ENCODE measurements around the gene DENND1B. TPM values are rescaled to one million over a fixed set of nuclear protein-coding genes. Genes with fewer than 3 reads are reported as not detected.
A peak's percentile ranks its signal among the peaks of the same experiment; 100 is the strongest.

The DENND1B gene, protein sequence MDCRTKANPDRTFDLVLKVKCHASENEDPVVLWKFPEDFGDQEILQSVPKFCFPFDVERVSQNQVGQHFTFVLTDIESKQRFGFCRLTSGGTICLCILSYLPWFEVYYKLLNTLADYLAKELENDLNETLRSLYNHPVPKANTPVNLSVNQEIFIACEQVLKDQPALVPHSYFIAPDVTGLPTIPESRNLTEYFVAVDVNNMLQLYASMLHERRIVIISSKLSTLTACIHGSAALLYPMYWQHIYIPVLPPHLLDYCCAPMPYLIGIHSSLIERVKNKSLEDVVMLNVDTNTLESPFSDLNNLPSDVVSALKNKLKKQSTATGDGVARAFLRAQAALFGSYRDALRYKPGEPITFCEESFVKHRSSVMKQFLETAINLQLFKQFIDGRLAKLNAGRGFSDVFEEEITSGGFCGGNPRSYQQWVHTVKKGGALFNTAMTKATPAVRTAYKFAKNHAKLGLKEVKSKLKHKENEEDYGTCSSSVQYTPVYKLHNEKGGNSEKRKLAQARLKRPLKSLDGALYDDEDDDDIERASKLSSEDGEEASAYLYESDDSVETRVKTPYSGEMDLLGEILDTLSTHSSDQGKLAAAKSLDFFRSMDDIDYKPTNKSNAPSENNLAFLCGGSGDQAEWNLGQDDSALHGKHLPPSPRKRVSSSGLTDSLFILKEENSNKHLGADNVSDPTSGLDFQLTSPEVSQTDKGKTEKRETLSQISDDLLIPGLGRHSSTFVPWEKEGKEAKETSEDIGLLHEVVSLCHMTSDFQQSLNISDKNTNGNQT
- total RNA-seq, result 10 to 100 TPM; 25.5 to 25.9 TPM

DNA sequence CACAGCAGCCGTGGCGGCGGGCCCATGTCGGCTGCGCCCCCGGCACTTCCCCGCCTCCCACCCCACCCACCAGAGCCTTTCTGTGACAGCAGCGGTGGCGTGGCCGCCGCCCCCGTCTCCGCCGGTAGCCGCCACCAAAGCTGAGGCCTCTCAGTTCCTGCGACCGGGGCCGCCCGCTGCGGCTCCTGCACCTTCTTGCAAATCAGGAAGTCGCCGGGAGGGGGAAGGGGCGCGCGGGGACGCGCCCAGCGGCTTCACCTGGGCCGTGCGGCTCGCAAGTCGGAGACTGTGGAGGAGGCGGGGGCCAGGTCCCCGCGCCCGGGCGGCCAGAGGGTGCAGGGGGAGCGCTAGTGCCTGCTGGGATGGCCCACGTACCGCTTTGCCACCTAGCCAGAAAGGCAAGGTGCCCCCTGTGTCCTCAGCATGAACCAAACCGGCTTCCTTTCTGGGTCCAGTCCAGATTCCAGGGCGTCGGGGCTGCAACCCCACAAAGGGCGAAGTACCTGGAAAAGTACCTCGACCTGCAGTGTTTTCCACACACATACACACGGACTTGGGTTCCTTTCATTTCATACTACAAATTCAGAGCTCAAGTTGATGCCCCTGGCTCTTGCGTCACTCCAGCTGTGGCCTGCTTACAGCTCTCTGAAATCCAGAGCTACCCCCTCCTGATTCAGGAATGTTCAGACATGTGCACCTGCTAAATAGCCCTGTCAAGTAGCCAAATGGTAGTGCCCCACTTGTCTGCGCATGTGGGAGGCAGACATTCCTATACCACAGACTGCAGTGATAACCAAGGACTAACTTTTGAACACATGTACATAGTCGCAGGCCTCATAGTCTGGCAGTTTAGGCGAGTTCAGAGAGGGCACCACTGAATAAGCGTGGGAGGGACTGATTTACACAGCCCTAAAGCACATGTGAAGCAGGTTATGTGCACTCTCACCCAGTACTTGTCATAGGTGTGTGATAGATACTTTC is at the start of gene DENND1B:
Gene DENND1B, minus strand, starts transcription at position 199 of the 981 bp plus-strand sequence. CDS start 325 bp downstream, outside the sequence.
- Mint-ChIP-seq H3K4me3 (peak within 1 kb of the TSS; percentile 93), H3K36me3 (peaks cover 20% of the 10 kb centered on the region), H3K4me1 (peaks cover 53% of the 10 kb centered on the region), H3K27me3 (no peaks in the 10 kb centered on the region), H3K27ac (peak within 1 kb of the TSS; percentile 99), H3K9me3 (no peaks in the 10 kb centered on the region)
- DNase-seq (peak; percentile 88), ATAC-seq (ENCODE audit: low read depth) (peak; percentile 65)
- POLR2A ChIA-PET, result interaction anchor here (0.6 to 2.8 kb wide), 8 partner anchors 8 to 398 kb away, joined by 3 to 15 read pairs (median 4); partner anchors contain the start of gene NEK7

DNA sequence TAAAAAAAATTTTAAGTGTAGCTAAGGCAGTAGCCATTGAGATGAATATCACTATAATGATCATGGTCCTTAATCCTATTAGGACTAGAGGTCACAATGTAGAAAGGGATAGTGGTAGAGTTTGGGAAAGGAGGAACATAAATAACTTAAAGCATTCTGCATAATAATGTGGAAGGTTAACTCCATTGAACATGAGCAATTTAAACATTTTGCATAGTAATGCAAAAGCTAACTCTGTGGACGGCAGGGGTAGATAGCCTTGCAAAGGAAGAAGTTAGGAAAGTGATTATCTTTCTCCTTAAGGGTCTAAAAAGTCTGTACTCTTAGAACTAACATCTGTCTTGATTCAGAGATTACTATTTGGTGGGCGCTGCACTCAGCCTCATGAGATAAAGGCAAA is 39.0 kb upstream of the DENND1B start:
- Mint-ChIP-seq H3K27ac (no peak overlapping the region), H3K36me3 (peaks cover 1% of the 10 kb centered on the region), H3K4me1 (no peaks in the 10 kb centered on the region), H3K4me3 (no peak overlapping the region), H3K27me3 (no peaks in the 10 kb centered on the region), H3K9me3 (peaks cover 3% of the 10 kb centered on the region)
- POLR2A ChIA-PET, result no interaction called here
- no peak for ATAC-seq (ENCODE audit: low read depth)
- DNase-seq, result no peak

DNA sequence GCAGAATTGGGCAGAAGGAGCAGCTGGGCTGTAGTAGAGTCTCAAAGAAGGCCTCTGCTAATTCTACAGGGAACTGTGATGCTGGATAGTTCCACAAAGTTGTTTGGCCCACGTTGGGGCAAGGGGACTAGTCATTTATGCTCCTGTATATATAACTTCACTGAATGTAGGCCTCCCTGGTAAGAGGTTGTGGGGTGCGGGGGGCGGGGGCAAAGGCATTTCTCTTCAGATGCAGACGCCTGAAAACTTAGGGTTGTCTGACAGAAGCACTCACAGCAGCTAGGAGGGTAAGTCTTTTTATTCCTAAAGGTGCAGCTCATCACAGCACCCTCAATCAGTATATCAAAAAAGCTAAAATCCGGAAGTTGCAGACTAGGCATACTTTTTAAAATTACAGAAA is 38.5 kb upstream of the DENND1B start:
- Mint-ChIP-seq H3K27ac (no peak overlapping the region), H3K27me3 (no peaks in the 10 kb centered on the region), H3K9me3 (peaks cover 3% of the 10 kb centered on the region), H3K36me3 (peaks cover 1% of the 10 kb centered on the region), H3K4me3 (no peak overlapping the region), H3K4me1 (no peaks in the 10 kb centered on the region)
- ATAC-seq (ENCODE audit: low read depth) (no peak), DNase-seq (no peak)
- POLR2A ChIA-PET, result interaction anchor here (0.6 kb wide), 1 partner anchor 103 kb away, joined by 3 read pairs; no protein-coding TSS in a partner anchor

DNA sequence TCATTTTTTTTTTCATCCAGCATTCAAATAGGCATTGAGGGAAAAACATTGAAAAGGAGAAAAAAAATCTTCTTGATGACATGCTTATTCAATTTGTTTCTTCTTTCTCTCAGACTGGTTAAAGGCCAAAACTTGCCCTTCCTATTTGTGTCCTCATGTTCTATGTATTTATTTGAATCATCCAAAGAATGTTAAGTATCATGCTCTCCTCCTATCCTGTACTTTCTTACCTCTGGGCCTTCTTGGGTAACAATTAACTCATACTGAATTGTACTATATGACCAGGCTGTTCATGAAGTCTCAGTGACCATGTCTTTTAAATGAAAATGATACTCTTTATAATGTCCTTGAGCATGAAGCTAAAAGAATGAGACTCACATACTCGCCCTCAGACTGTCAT is 36.5 kb upstream of the DENND1B start:
- POLR2A ChIA-PET, result no interaction called here
- H3K4me1 Mint-ChIP-seq, result peaks cover 1% of the 10 kb centered on the region
- H3K9me3 Mint-ChIP-seq, result peaks cover 3% of the 10 kb centered on the region
- H3K27ac Mint-ChIP-seq, result no peak overlapping the region
- DNase-seq, result no peak
- no peaks in the 10 kb centered on the region for H3K27me3 Mint-ChIP-seq
- H3K36me3 Mint-ChIP-seq, result peaks cover 1% of the 10 kb centered on the region
- H3K4me3 Mint-ChIP-seq, result no peak overlapping the region
- ATAC-seq (ENCODE audit: low read depth), result no peak

DNA sequence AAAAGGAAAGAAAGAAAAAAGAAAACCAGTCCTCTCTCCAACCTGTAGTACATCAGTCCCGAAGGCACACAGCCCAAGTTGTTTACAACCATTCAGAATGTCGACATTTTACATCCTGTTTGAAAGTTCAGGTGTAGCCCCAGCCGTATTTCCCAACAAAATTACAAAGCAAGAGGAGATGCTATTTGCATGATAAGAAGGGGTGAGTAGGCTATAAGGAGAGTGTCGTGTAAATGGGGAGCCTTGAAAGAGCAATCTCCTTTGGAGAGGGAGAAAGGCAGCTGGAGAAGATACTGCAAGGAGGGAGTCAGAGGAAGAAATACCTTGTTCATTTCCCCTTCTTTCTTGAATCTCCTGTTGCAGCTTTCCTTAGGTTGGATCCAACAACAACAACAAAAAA is 35.5 kb upstream of the DENND1B start:
- Mint-ChIP-seq H3K9me3 (peaks cover 3% of the 10 kb centered on the region), H3K4me1 (peaks cover 5% of the 10 kb centered on the region), H3K4me3 (no peak overlapping the region), H3K27ac (no peak overlapping the region), H3K27me3 (no peaks in the 10 kb centered on the region), H3K36me3 (peaks cover 1% of the 10 kb centered on the region)
- DNase-seq (no peak), ATAC-seq (ENCODE audit: low read depth) (no peak)
- POLR2A ChIA-PET, result no interaction called here

DNA sequence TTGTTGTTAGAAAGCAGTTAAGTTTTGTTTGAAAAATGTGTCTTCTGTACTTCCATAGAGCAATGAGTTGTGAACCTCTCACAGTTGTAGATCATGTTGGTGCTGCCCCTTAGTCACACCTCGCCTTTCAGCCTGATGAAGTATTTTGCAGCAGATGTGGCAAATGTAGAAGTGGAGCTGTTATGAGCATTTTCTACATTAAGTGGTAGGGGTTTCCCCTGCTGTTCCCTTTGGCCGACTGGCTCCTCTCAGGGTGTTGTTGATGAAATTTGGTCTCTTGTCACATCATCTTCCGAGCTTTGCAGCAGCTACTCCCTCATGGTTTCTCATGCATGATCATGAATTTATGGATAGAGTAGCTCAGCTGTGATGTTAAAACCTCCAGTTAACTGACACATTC is 33.6 kb upstream of the DENND1B start:
- H3K4me3 Mint-ChIP-seq, result no peak overlapping the region
- peaks cover 1% of the 10 kb centered on the region for H3K36me3 Mint-ChIP-seq
- H3K27ac Mint-ChIP-seq, result no peak overlapping the region
- DNase-seq (no peak), ATAC-seq (ENCODE audit: low read depth) (no peak)
- peaks cover 3% of the 10 kb centered on the region for H3K9me3 Mint-ChIP-seq
- POLR2A ChIA-PET, result interaction anchor here (1.0 kb wide), 1 partner anchor 34 kb away, joined by 4 read pairs; the partner anchor contains the start of gene DENND1B
- peaks cover 7% of the 10 kb centered on the region for H3K4me1 Mint-ChIP-seq
- no peaks in the 10 kb centered on the region for H3K27me3 Mint-ChIP-seq

DNA sequence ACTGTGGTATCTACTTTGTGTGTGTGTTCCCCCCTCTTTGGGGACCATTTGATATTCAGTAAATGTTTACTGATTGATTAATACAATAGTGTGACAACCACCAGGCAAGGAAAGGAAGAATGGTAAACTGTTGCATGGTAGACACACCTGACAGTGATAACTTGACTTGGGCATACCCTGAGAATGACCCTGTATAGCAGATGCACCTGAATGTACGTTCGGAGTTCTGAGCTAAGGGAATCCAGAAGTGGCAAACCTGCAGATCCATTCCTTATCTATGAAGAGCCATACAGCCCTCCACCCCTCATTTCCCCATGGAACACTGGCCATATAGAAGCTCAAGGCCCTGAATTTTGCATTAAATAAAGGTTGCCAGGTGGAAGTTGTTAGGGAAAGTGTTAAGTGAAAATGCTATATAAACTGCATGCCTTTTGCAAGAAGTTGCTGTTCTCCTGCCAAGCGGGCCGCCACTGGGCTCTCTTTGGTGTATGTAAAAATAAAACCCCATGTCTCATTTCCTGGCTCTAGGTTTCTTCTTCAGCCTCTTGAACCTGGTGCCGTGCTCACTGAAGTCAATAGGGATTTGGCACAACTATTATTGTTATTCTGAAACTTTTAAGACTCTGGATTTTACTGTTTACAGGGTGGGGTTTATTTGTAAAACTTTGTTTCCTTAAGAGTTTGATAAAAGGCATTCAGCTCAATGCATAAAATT is 32.6 kb upstream of the DENND1B start:
- no peak for ATAC-seq (ENCODE audit: low read depth)
- no peak overlapping the region for H3K27ac Mint-ChIP-seq
- POLR2A ChIA-PET, result no interaction called here
- no peak overlapping the region for H3K4me3 Mint-ChIP-seq
- H3K36me3 Mint-ChIP-seq, result peaks cover 1% of the 10 kb centered on the region
- peaks cover under 1% of the 10 kb centered on the region for H3K9me3 Mint-ChIP-seq
- DNase-seq, result no peak
- peaks cover 7% of the 10 kb centered on the region for H3K4me1 Mint-ChIP-seq
- H3K27me3 Mint-ChIP-seq, result no peaks in the 10 kb centered on the region

DNA sequence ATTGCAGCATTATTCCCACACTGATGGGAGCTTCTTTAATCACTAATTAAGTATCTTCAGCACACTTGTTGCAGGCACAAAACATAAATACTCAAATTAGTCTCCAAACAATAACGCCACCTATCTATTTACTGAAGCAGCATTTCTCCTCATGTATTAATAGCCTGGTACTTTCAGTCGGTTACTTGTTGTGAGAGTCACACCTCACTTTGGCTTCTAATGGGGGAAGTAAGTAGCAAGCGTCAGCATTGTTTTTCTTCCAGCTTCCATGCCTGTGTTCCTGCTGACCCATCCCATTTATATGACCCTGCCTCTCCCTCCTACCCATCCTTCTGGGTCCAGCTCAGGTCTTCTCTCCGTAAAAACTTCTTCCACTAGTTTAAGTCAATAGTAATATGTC is 31.9 kb upstream of the DENND1B start:
- no peak overlapping the region for H3K4me3 Mint-ChIP-seq
- ATAC-seq (ENCODE audit: low read depth), result no peak
- POLR2A ChIA-PET, result no interaction called here

DNA sequence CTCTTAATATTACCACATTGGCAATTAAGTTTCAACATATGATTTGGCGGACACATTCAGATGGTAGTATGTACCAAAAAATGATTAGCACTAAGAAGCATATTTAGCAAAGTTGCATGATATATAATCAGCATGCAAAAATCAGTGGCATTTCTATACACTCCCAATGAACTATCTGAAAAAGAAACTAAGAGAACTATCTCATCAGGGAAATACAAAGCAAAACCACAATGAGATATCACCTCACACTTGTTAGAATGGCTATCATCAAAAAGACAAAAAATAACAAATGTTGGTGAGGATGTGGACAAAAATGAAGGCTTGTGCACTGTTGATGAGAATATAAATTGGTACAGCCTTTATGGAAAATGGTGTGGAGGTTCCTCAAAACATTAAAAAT is 31.4 kb upstream of the DENND1B start:
- Mint-ChIP-seq H3K36me3 (peaks cover 3% of the 10 kb centered on the region), H3K4me1 (peaks cover 7% of the 10 kb centered on the region), H3K9me3 (peaks cover 3% of the 10 kb centered on the region), H3K27me3 (no peaks in the 10 kb centered on the region), H3K27ac (no peak overlapping the region), H3K4me3 (no peak overlapping the region)
- POLR2A ChIA-PET, result no interaction called here
- DNase-seq (no peak), ATAC-seq (ENCODE audit: low read depth) (no peak)

More for the DNA sequence above, 31.9 kb upstream of the DENND1B start:
- H3K4me1 Mint-ChIP-seq, result peaks cover 7% of the 10 kb centered on the region
- no peaks in the 10 kb centered on the region for H3K9me3 Mint-ChIP-seq
- no peak for DNase-seq
- H3K36me3 Mint-ChIP-seq, result peaks cover 1% of the 10 kb centered on the region
- no peaks in the 10 kb centered on the region for H3K27me3 Mint-ChIP-seq
- no peak overlapping the region for H3K27ac Mint-ChIP-seq

DNA sequence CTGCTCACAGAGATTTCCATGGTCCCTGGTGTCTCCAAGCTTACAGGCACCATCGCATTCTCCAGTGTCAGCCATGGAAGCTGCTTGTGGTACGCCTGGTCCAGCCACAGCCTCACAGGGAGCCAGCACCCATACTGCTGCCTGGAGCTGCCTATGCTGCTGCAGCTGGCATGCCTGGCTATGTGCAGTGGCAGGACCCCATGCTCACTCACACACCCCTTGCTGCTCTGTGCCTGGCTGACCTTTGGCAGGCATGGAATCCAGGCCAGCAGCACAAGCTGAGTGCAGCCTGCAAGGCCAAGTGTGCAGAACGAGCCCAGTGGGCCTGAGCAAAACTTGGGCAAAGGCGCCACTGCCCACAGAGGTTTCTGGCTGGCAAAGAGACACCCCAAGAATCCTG is 26.4 kb upstream of the DENND1B start:
- POLR2A ChIA-PET, result no interaction called here

DNA sequence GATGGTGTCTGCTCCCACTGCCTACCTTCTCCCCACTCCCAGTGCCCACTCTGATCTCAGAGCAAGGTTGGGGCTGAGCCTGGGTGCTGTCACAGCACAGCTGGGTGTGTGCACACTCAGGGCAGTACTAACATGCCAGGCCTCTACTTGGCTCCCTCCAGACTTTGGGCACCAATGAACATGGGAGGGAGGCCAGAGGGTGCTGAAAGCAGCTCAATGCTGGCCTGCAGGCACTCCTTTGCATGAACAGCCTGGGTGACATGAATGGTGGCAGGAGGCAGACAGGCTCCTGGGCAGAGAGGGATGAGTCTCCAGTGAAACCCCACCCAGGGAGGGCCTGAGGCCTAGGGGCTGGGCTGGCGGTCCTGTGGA is 25.8 kb upstream of the DENND1B start:
- Mint-ChIP-seq H3K9me3 (peaks cover 24% of the 10 kb centered on the region), H3K36me3 (peaks cover 8% of the 10 kb centered on the region), H3K4me1 (peaks cover 1% of the 10 kb centered on the region), H3K27ac (no peak overlapping the region), H3K27me3 (no peaks in the 10 kb centered on the region), H3K4me3 (no peak overlapping the region)
- POLR2A ChIA-PET, result no interaction called here
- ATAC-seq (ENCODE audit: low read depth) (no peak), DNase-seq (no peak)

More for the DNA sequence above, 26.4 kb upstream of the DENND1B start:
- ATAC-seq (ENCODE audit: low read depth) (no peak), DNase-seq (no peak)
- peaks cover 19% of the 10 kb centered on the region for H3K9me3 Mint-ChIP-seq
- H3K4me3 Mint-ChIP-seq, result no peak overlapping the region
- H3K27me3 Mint-ChIP-seq, result no peaks in the 10 kb centered on the region
- H3K27ac Mint-ChIP-seq, result no peak overlapping the region
- peaks cover 5% of the 10 kb centered on the region for H3K4me1 Mint-ChIP-seq
- peaks cover 3% of the 10 kb centered on the region for H3K36me3 Mint-ChIP-seq

DNA sequence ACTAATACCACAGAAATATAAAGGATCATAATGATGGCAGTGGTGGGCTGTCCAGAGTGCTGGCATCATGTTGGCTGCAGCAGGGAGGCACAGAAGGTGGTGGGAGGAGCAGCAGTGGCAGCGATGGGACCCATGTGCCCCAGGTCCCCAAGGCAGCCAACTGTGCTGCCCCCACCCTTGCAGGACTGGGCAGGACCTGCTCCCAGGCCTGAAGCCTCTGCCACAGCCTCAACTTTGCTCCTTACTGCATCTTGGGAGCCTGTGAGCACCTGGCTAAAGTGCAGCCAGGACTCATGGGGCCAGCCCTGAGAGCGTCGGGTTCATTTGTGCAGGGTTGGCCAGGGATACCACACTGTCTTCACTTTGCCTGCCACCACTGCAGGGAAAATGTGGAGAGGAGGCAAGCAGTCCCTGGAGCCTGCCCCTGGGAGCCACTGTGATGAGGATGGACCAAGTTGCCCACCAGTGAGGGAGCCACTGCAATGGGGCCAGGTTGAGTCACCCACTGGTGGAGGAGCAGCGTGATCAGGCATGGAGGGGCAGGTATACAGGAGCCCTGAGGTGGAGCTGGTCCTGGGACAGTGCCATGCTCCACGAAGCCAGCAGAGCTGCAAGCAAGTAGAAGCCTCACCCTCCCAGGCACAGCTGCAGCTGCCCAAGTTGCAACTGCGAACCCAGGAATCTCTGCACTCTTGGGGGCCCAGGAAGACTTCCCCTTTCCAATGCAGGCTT is 25.3 kb upstream of the DENND1B start:
- Mint-ChIP-seq H3K4me1 (peaks cover 1% of the 10 kb centered on the region), H3K9me3 (peaks cover 28% of the 10 kb centered on the region), H3K36me3 (peaks cover 11% of the 10 kb centered on the region), H3K27ac (no peak overlapping the region), H3K4me3 (no peak overlapping the region), H3K27me3 (no peaks in the 10 kb centered on the region)
- no peak for ATAC-seq (ENCODE audit: low read depth)
- no peak for DNase-seq
- POLR2A ChIA-PET, result no interaction called here
